Karpas-422 (cell line): ENCODE data around the gene SLC7A10. TPM values are rescaled to one million over a fixed set of nuclear protein-coding genes. Genes with fewer than 3 reads are reported as not detected.
"Not testable (repeated sequence)": the region's sequence is repeated elsewhere in the genome, so short reads cannot be mapped to it uniquely, and the experiment has no call there.

Experiments used
- DNase-seq: peaks from one replicate; pipeline ENCODE4 v3.0.0-alpha.2; 2015
- H2AFZ ChIP-seq: fragments of 200-600 bp; sonication (generic); 2 replicates; pipeline ENCODE4 v1.6.1; 2014; ENCODE audit warnings: antibody characterized with exemption, low read length, mixed read lengths
- H3K27ac ChIP-seq: fragments of 200-600 bp; sonication (generic); 2 replicates; pipeline ENCODE4 v1.5.1; 2014; ENCODE audit warnings: mild to moderate bottlenecking, low read length, moderate library complexity
- H3K27me3 ChIP-seq: fragments of 200-600 bp; sonication (generic); 2 replicates; pipeline ENCODE4 v1.6.1; 2014; ENCODE audit warnings: low read length, mixed read lengths
- H3K36me3 ChIP-seq: fragments of 200-600 bp; sonication (generic); 2 replicates; pipeline ENCODE4 v1.6.1; 2014; ENCODE audit warnings: low read length, mixed read lengths; ENCODE audit not compliant: insufficient read depth
- H3K4me1 ChIP-seq: fragments of 200-600 bp; sonication (generic); 2 replicates; pipeline ENCODE4 v1.6.1; 2014; ENCODE audit warnings: mild to moderate bottlenecking, low read length, mixed read lengths
- H3K4me2 ChIP-seq: fragments of 200-600 bp; sonication (generic); 2 replicates; pipeline ENCODE4 v1.6.1; 2014; ENCODE audit warnings: low read length, low read depth, mild to moderate bottlenecking; ENCODE audit not compliant: poor library complexity, severe bottlenecking
- H3K4me3 ChIP-seq: fragments of 200-600 bp; sonication (generic); 2 replicates; pipeline ENCODE4 v1.5.1; 2014; ENCODE audit warnings: mild to moderate bottlenecking, antibody characterized with exemption, low read length, mixed read lengths
- H3K79me2 ChIP-seq: fragments of 200-600 bp; sonication (generic); 2 replicates; pipeline ENCODE4 v1.6.1; 2014; ENCODE audit warnings: mild to moderate bottlenecking, low read length, mixed read lengths
- H3K9ac ChIP-seq: fragments of 200-600 bp; sonication (generic); 2 replicates; pipeline ENCODE4 v1.6.0; 2014; ENCODE audit warnings: low read length
- H3K9me2 ChIP-seq: fragments of 200-600 bp; sonication (generic), shearing (Covaris generic); replicated peaks from 2 replicates; pipeline ENCODE4 v1.6.0; 2014; ENCODE audit warnings: mild to moderate bottlenecking, low read length, moderate library complexity; ENCODE audit not compliant: insufficient read depth
- H3K9me3 ChIP-seq: fragments of 300-700, 200-600 bp; sonication (generic); 2 replicates; pipeline ENCODE4 v1.6.1; 2014; ENCODE audit warnings: low read length, mixed read lengths
- H4K20me1 ChIP-seq: fragments of 200-600 bp; sonication (generic); 2 replicates; pipeline ENCODE4 v1.6.1; 2014; ENCODE audit warnings: mild to moderate bottlenecking, antibody characterized with exemption, low read length, low read depth; ENCODE audit not compliant: insufficient read depth
- total RNA-seq: library from RNA; depleted of rRNA; stranded (reverse); fragments of >200 nt; shearing (Covaris generic); gene quantifications from 2 replicates; pipeline ENCODE4 v1.2.3, GENCODE V29; 2014; ENCODE audit warnings: low replicate concordance

Gene SLC7A10
- total RNA-seq, 1 experiment from 2014 or later, result not detected

DNA sequence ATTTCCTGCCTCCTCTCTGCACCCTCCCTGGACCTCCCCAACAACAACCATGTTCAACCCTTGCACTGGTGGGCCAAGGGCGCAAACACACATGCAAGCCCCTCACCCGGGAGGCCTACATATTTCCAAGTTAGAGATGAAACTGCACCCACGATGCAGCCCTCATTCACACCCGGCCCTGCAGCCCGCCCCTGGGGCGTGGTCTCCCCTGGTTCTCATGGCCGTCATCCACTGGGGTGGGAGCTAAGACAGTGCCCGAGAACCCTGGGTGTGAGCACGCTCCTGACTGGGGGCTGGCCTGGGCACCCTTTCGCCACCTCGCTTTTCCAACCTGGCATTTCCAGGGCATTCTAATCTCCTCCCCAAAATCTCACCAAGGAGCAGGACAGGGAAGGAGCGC, 7.0 kb upstream of the SLC7A10 start:
- Histone ChIP-seq H3K36me3 (no peaks in the 10 kb centered on the region), H4K20me1 (no peaks in the 10 kb centered on the region), H3K79me2 (no peaks in the 10 kb centered on the region), H3K9me2 (no peaks in the 10 kb centered on the region), H2AFZ (no peak overlapping the region), H3K9me3 (peaks cover 3% of the 10 kb centered on the region; the same call in 1 of the 2 replicates), H3K27me3 (no peaks in the 10 kb centered on the region), H3K4me3 (no peak overlapping the region), H3K9ac (no peak overlapping the region), H3K4me1 (0 out of 2 replicates have a peak, but pooled peaks cover 4% of the 10 kb centered on the region), H3K27ac (no peak overlapping the region), H3K4me2 (no peak overlapping the region)
- DNase-seq, result no peak

DNA sequence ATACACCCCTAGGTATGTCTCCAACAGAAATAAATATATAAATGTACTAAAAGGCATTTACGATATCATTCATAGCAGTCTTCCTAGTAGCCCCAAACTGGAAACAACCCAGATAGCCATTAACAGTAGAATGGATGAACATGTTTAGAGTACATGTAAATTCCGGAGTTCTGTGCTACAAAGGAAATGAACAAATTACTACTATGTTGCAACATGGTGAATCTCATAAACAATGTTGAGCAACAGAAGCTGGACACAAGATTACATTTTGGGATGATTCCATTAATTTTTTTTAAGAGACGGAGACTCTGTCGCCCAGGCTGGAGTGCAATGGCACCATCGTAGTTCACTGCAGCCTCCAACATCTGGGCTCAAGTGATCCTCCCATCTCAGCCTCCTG, 5.9 kb upstream of the SLC7A10 start:
- Histone ChIP-seq H3K4me2 (no peak overlapping the region), H3K9ac (no peak overlapping the region), H3K4me1 (0 out of 2 replicates have a peak, but pooled peaks cover 4% of the 10 kb centered on the region), H3K79me2 (no peaks in the 10 kb centered on the region), H4K20me1 (no peaks in the 10 kb centered on the region), H2AFZ (no peak overlapping the region), H3K9me3 (peaks cover 5% of the 10 kb centered on the region; the same call in 1 of the 2 replicates), H3K36me3 (no peaks in the 10 kb centered on the region), H3K4me3 (no peak overlapping the region), H3K27ac (no peak overlapping the region), H3K27me3 (no peaks in the 10 kb centered on the region), H3K9me2 (no peaks in the 10 kb centered on the region)
- no peak for DNase-seq

GRCh38 chr19:33229962-33230361, 4.3 kb upstream of the SLC7A10 start:
- Histone ChIP-seq H3K9ac (no peak overlapping the region), H3K4me1 (0 out of 2 replicates have a peak, but pooled peaks cover 4% of the 10 kb centered on the region), H3K4me2 (no peak overlapping the region), H3K9me2 (no peaks in the 10 kb centered on the region), H3K4me3 (no peak overlapping the region), H3K27ac (no peak overlapping the region), H4K20me1 (no peaks in the 10 kb centered on the region), H3K36me3 (no peaks in the 10 kb centered on the region), H2AFZ (no peak overlapping the region), H3K27me3 (no peaks in the 10 kb centered on the region), H3K9me3 (peaks cover 5% of the 10 kb centered on the region; the same call in 1 of the 2 replicates), H3K79me2 (no peaks in the 10 kb centered on the region)
- no peak for DNase-seq

- no peak for DNase-seq
- Histone ChIP-seq H3K79me2 (no peaks in the 10 kb centered on the region), H3K9ac (no peak overlapping the region), H3K4me2 (no peak overlapping the region), H3K36me3 (no peaks in the 10 kb centered on the region), H3K9me3 (peaks cover 5% of the 10 kb centered on the region; the same call in 1 of the 2 replicates), H2AFZ (no peak overlapping the region), H3K4me3 (no peak overlapping the region), H3K27ac (no peak overlapping the region), H3K27me3 (no peaks in the 10 kb centered on the region), H3K4me1 (no peaks in the 10 kb centered on the region), H4K20me1 (no peaks in the 10 kb centered on the region), H3K9me2 (no peaks in the 10 kb centered on the region)
These were observed 2.4 kb upstream of the SLC7A10 start for GRCh38 chr19:33227870-33228599.

- DNase-seq, result no peak
- H3K4me3 ChIP-seq, result no peak overlapping the region
- no peak overlapping the region for H3K27ac ChIP-seq
- H3K9me2 ChIP-seq, result no peaks in the 10 kb centered on the region
- H3K9me3 ChIP-seq, result peaks cover 5% of the 10 kb centered on the region; the same call in 1 of the 2 replicates
- no peaks in the 10 kb centered on the region for H3K36me3 ChIP-seq
- H2AFZ ChIP-seq, result no peak overlapping the region
- H3K4me1 ChIP-seq, result no peaks in the 10 kb centered on the region
- H3K27me3 ChIP-seq, result no peaks in the 10 kb centered on the region
- H4K20me1 ChIP-seq, result no peaks in the 10 kb centered on the region
- no peak overlapping the region for H3K9ac ChIP-seq
- no peaks in the 10 kb centered on the region for H3K79me2 ChIP-seq
- H3K4me2 ChIP-seq, result no peak overlapping the region
These were observed 1.6 kb upstream of the SLC7A10 start for GRCh38 chr19:33227242-33227650.

DNA sequence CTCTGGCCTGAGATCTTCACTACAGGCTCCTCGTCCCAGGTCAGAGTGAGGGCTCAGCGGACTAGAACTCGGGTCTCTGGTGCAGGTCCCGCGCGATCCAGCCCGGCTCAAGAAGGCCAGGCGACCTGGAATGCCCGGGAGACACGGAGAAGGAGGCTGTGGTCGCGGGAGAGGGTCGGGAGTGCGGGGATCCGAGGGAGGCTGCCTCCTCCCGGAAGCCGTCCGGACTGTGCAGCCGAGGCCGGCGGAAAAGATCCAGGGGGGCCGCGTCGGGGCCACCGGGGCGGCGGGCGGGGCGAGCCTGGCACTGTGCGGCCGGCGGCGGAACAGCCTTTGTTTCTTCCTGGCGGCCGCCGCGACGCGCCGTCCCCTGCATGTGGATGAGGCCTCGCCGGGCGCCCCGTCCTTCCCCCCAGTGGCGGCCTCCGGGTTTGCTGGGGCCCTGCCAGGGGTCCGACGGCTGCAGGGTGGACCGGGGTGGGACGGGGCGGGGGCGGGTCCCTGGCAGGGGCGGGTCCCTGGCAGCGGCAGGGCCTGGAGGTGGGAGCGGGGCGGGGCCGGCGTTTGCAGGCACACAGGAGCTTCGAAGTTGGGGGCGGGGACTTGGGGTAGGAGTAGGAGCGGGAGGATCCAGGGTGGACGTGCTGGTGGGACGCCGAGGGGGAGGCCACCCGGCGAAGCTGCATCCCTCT, 1.0 kb upstream of the SLC7A10 start:
- H3K27ac ChIP-seq, result no peak overlapping the region
- H3K27me3 ChIP-seq, result no peaks in the 10 kb centered on the region
- H4K20me1 ChIP-seq, result no peaks in the 10 kb centered on the region
- H2AFZ ChIP-seq, result no peak overlapping the region
- H3K9me3 ChIP-seq, result peaks cover 5% of the 10 kb centered on the region; the same call in 1 of the 2 replicates
- no peaks in the 10 kb centered on the region for H3K9me2 ChIP-seq
- no peak overlapping the region for H3K9ac ChIP-seq
- no peaks in the 10 kb centered on the region for H3K79me2 ChIP-seq
- no peaks in the 10 kb centered on the region for H3K36me3 ChIP-seq
- no peak overlapping the region for H3K4me2 ChIP-seq
- no peak for DNase-seq
- no peaks in the 10 kb centered on the region for H3K4me1 ChIP-seq
- H3K4me3 ChIP-seq, result no peak overlapping the region

DNA sequence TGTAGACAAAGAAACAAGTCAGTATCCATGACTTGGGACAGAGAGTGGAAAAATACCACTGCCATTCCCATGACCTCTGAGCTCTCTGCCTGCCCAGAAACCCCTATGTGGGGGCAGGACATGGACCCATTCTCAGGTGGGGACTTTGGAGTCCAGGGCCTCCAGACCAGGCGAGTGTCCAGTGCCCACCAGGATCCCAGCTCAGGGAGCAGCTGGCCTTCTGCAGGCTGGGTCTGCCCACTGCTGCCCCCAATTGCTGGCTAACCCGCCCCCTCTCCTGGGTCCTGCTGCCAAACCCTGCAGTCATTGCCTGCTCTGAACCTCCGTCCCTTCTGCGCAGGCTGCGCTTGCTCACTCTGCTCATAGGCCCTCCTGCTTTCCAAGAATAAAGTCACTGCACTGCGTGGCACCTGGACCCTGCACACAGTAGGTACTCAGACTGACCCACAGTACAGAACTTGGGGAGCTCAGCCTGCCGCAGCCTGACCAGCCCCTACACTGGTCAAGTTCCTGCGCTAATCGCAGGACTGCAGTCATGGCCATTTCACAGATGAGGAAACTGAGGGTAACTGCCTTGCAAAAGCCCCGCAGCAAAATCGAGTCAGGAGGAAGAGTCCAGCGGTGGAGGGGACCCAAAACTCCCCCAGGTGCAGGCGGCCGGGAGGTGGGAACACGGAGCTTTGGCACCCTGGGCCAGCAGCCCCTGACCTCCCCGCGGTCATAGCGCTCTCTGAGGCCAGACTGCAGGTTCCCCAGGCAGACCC, 774 bp downstream of the SLC7A10 start:
- Histone ChIP-seq H3K27me3 (no peaks in the 10 kb centered on the region), H4K20me1 (no peaks in the 10 kb centered on the region), H3K4me1 (no peaks in the 10 kb centered on the region), H3K9me3 (peaks cover 5% of the 10 kb centered on the region; the same call in 1 of the 2 replicates), H3K36me3 (no peaks in the 10 kb centered on the region), H2AFZ (no peak overlapping the region), H3K9me2 (no peaks in the 10 kb centered on the region), H3K4me3 (no peak overlapping the region), H3K27ac (no peak overlapping the region), H3K79me2 (no peaks in the 10 kb centered on the region), H3K4me2 (no peak overlapping the region), H3K9ac (no peak overlapping the region)
- no peak for DNase-seq

- not testable (repeated sequence) for H4K20me1 ChIP-seq, H3K4me2 ChIP-seq, H3K9ac ChIP-seq, H3K27me3 ChIP-seq, H3K36me3 ChIP-seq, H3K4me1 ChIP-seq, H2AFZ ChIP-seq, DNase-seq, H3K27ac ChIP-seq, H3K9me2 ChIP-seq, H3K9me3 ChIP-seq, H3K79me2 ChIP-seq, H3K4me3 ChIP-seq
These were observed 3.4 kb downstream of the SLC7A10 start for GRCh38 chr19:33222255-33222654.
